Activated CD4-positive, alpha-beta T cell treated with anti-CD3 and anti-CD28 coated beads for 24 hours (primary cell): Measurements from ENCODE around the gene ALK.

Experiments used
- DNase-seq, 2 donors: peaks; one replicate each; pipeline ENCODE4 v3.0.0-alpha.2; 2020; ENCODE audit warnings: low read depth in 2 of 2

Gene ALK

GRCh38 chr2:29368659-29369040 is 552.7 kb downstream of the ALK start:
- DNase-seq: no peak

GRCh38 chr2:29367986-29368658 is 553.3 kb downstream of the ALK start:
- no peak for DNase-seq

GRCh38 chr2:29363111-29363510 is 558.3 kb downstream of the ALK start:
- no peak for DNase-seq

- DNase-seq: no peak
These were observed 560.2 kb downstream of the ALK start for GRCh38 chr2:29361231-29361630.

GRCh38 chr2:29360016-29360784 is 561.2 kb downstream of the ALK start:
- no peak for DNase-seq

GRCh38 chr2:29353403-29353991 is 567.9 kb downstream of the ALK start:
- DNase-seq: no peak

- no peak for DNase-seq
These were observed 569.3 kb downstream of the ALK start for GRCh38 chr2:29351916-29352591.

GRCh38 chr2:29351248-29351647 is 570.1 kb downstream of the ALK start:
- DNase-seq: no peak

- no peak for DNase-seq
These were observed 571.9 kb downstream of the ALK start for GRCh38 chr2:29349316-29350030.

- no peak for DNase-seq
These were observed 573.5 kb downstream of the ALK start for GRCh38 chr2:29347774-29348461.

- DNase-seq: no peak
These were observed 576.1 kb downstream of the ALK start for GRCh38 chr2:29345236-29345635.

GRCh38 chr2:29343830-29344229 is 577.6 kb downstream of the ALK start:
- no peak for DNase-seq

- DNase-seq: no peak
These were observed 584.8 kb downstream of the ALK start for GRCh38 chr2:29336341-29337241.

- DNase-seq: no peak
These were observed 586.0 kb downstream of the ALK start for GRCh38 chr2:29335396-29335795.

GRCh38 chr2:29334706-29335105 is 586.7 kb downstream of the ALK start:
- no peak for DNase-seq

- DNase-seq: no peak
These were observed 588.8 kb downstream of the ALK start for GRCh38 chr2:29332540-29332939.

- no peak for DNase-seq
These were observed 591.5 kb downstream of the ALK start for GRCh38 chr2:29329899-29330298.

- DNase-seq: no peak
These were observed 594.5 kb downstream of the ALK start for GRCh38 chr2:29326926-29327325.

- no peak for DNase-seq
These were observed 595.8 kb downstream of the ALK start for GRCh38 chr2:29325544-29325943.

- no peak for DNase-seq
These were observed 597.4 kb downstream of the ALK start for GRCh38 chr2:29323961-29324360.
